Measurements from ENCODE around the gene ENAH. TPM values are rescaled to one million over a fixed set of nuclear protein-coding genes. Genes with fewer than 3 reads are reported as not detected.

ENAH gene
- total RNA-seq, 1 experiment from 2014 or later: 285 TPM

DNA sequence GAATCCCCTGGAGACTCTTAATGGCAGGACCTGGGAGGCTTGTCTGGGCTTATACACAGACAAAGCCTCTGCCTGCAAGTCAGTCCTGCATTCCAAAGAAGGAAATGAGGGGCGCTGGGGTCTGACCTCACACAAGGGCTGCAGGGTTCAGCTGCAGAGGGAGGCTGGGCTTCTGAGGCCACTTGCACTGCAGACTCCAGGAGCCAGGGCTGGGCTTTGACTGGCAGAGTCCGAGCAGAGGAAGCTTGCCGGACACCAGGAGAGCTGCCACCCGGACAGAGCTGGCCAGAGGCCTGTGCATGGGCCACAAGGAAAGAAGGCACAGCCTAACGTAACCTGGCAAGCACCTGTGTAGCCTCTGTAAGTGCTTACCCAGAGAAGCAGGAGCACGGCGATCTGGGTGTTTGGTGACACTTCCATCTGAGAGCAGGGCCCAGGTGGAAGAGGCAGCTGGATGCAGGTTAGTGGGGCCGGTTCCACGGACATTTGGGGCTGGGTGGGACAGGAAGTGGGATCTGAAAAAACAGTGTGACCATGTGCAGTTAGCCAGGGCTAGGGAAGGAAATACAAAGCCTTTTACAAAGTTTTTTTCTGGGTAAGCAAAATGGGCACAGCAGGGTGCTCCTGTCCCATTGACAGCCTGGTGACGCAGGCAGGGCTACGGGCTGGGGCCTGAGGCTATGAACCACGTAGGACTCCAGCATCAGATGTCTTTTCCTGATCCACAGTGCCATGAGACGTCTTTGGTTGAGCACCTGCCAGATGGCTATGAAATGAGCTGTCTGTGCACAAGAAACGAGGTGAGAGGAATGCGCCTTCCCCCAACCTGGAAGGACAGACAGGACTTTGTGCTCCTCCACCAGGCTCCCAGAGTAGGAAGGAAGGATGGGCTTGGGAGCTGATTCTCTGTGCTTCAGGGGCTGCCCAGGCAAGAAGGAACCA is 187.8 kb downstream of the ENAH start:
- Histone ChIP-seq H3K23me2 (ENCODE audit: insufficient read length, low read depth, low read length, poor library complexity, severe bottlenecking) (peaks cover 3% of the 10 kb centered on the region), H2AFZ (ENCODE audit: low read length) (no peak overlapping the region), H3K79me1 (ENCODE audit: insufficient read depth, low read depth, low read length, poor library complexity, severe bottlenecking) (no peaks in the 10 kb centered on the region), H3K4me1 (ENCODE audit: insufficient read depth, low read length) (peaks cover 14% of the 10 kb centered on the region; the same call in 1 of the 2 replicates), H3K27ac (ENCODE audit: insufficient read length, low read depth, low read length) (no peak overlapping the region), H3K4me2 (ENCODE audit: insufficient read depth, insufficient read length, low read length) (no peak overlapping the region), H3K14ac (ENCODE audit: insufficient read depth, low read length) (peak overlapping the region; percentile 27; the same call in 1 of the 2 replicates), H4K91ac (ENCODE audit: insufficient read length, low read depth, low read length) (no peak overlapping the region), H3K9me3 (ENCODE audit: control insufficient read depth, low read depth, low read length) (no peaks in the 10 kb centered on the region), H4K20me1 (ENCODE audit: control insufficient read depth, insufficient read depth, insufficient read length) (no peaks in the 10 kb centered on the region), H2BK120ac (ENCODE audit: low read depth, low read length, poor library complexity, severe bottlenecking) (no peak overlapping the region), H3K4ac (ENCODE audit: low read depth, low read length) (no peak overlapping the region), H2AK5ac (ENCODE audit: insufficient read length, low read length) (no peak overlapping the region), H2BK5ac (ENCODE audit: insufficient read length, low read length) (no peak overlapping the region), H3T11ph (ENCODE audit: low read length) (no peak overlapping the region), H4K8ac (replicated peaks; ENCODE audit: insufficient read length, low read depth, low read length) (no peak overlapping the region), H3K18ac (ENCODE audit: insufficient read length, low read depth, low read length) (peak overlapping the region; percentile 23), H2BK20ac (ENCODE audit: low read depth, low read length, poor library complexity, severe bottlenecking) (no peak overlapping the region), H4K5ac (ENCODE audit: insufficient read length, low read depth, low read length) (no peak overlapping the region), H2BK15ac (ENCODE audit: low read depth, low read length) (no peak overlapping the region), H3K27me3 (ENCODE audit: insufficient read depth, low read length) (no peaks in the 10 kb centered on the region), H3K79me2 (ENCODE audit: insufficient read depth, low read length) (no peaks in the 10 kb centered on the region), H2BK12ac (ENCODE audit: insufficient read length, low read depth, low read length) (no peak overlapping the region), H3K56ac (ENCODE audit: insufficient read length, low read depth, low read length) (no peak overlapping the region), H3K23ac (ENCODE audit: insufficient read length, low read depth, low read length) (no peak overlapping the region), H3K9ac (ENCODE audit: extremely low read depth, insufficient read length, low read length) (no peak overlapping the region)
- no peak overlapping the region for H3K4me3 Mint-ChIP-seq
- DNase-seq: peak; percentile 66
- peaks cover 32 to 46% of the 10 kb centered on the region in 2 experiments for H3K4me1 Mint-ChIP-seq
- H3K36me3 Mint-ChIP-seq (ENCODE audit: insufficient read depth in 1 of 3, low read depth in 3 of 3): no peaks in the 10 kb centered on the region
- peaks cover 3% of the 10 kb centered on the region for H3K27me3 Mint-ChIP-seq (ENCODE audit: low read depth)
- TF ChIP-seq, protein P1, sequence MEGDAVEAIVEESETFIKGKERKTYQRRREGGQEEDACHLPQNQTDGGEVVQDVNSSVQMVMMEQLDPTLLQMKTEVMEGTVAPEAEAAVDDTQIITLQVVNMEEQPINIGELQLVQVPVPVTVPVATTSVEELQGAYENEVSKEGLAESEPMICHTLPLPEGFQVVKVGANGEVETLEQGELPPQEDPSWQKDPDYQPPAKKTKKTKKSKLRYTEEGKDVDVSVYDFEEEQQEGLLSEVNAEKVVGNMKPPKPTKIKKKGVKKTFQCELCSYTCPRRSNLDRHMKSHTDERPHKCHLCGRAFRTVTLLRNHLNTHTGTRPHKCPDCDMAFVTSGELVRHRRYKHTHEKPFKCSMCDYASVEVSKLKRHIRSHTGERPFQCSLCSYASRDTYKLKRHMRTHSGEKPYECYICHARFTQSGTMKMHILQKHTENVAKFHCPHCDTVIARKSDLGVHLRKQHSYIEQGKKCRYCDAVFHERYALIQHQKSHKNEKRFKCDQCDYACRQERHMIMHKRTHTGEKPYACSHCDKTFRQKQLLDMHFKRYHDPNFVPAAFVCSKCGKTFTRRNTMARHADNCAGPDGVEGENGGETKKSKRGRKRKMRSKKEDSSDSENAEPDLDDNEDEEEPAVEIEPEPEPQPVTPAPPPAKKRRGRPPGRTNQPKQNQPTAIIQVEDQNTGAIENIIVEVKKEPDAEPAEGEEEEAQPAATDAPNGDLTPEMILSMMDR (conservative IDR thresholded peaks at IDR 0.05): no peak
- no CpG with 5 or more reads among the region's 15 CpGs for WGBS (ENCODE audit: extremely low coverage, insufficient read length, low lambda C conversion rate)
- H3K9me3 Mint-ChIP-seq: no peaks in the 10 kb centered on the region
- peak overlapping the region; percentile 16 to 88 (median 85); a peak in 6 of 7 replicates for H3K27ac Mint-ChIP-seq
